Stimulated activated CD4-positive, alpha-beta T cell treated with anti-CD3 and anti-CD28 coated beads, TNF-alpha, amount 100 ng/mL, for 24 hours (primary cell): ENCODE results near the gene SNX13.

Source experiments
- DNase-seq, 3 experiments: peaks; one replicate each; pipeline ENCODE4 v3.0.0-alpha.2; 2020; ENCODE audit warnings: low read depth in 3 of 3

SNX13 gene

GRCh38 chr7:17779381-17779780 lies 160.9 kb downstream of the SNX13 start:
- no peak for DNase-seq

GRCh38 chr7:17774716-17775288 lies 165.5 kb downstream of the SNX13 start:
- no peak for DNase-seq

- DNase-seq = no peak
These were observed 166.0 kb downstream of the SNX13 start for GRCh38 chr7:17774248-17774647.

- no peak for DNase-seq
These were observed 167.0 kb downstream of the SNX13 start for GRCh38 chr7:17773289-17773626.

- no peak for DNase-seq
These were observed 167.6 kb downstream of the SNX13 start for GRCh38 chr7:17772581-17773288.

GRCh38 chr7:17771901-17772408 lies 168.3 kb downstream of the SNX13 start:
- DNase-seq = no peak

- DNase-seq = no peak
These were observed 169.5 kb downstream of the SNX13 start for GRCh38 chr7:17770710-17771375.

- DNase-seq = peak; percentile 14 to 24 (median 16)
These were observed 170.4 kb downstream of the SNX13 start for GRCh38 chr7:17769918-17770317.

- DNase-seq = no peak
These were observed 182.3 kb downstream of the SNX13 start for GRCh38 chr7:17758008-17758407.

GRCh38 chr7:17746020-17746530 lies 194.2 kb downstream of the SNX13 start:
- DNase-seq = no peak

GRCh38 chr7:17745610-17746009 lies 194.7 kb downstream of the SNX13 start:
- no peak for DNase-seq

- no peak for DNase-seq
These were observed 197.0 kb downstream of the SNX13 start for GRCh38 chr7:17743316-17743715.

GRCh38 chr7:17741426-17741825 lies 198.9 kb downstream of the SNX13 start:
- no peak for DNase-seq
